Measurements from ENCODE around the gene GDF7. TPM values are rescaled to one million over a fixed set of nuclear protein-coding genes. Genes with fewer than 3 reads are reported as not detected.

GDF7 gene
- total RNA-seq, 1 donor from 2014 or later: 24.3 TPM

- peaks cover 5% of the 10 kb centered on the region for H3K36me3 Mint-ChIP-seq
- H3K27me3 Mint-ChIP-seq: no peaks in the 10 kb centered on the region
- peaks cover 10% of the 10 kb centered on the region for H3K4me1 Mint-ChIP-seq (ENCODE audit: unreplicated experiment)
- DNase-seq (ENCODE audit: extremely low spot score, unreplicated experiment): no peak
- no peaks in the 10 kb centered on the region for H3K9me3 Mint-ChIP-seq
- no peak overlapping the region for H3K27ac Mint-ChIP-seq
- TF ChIP-seq CTCF (conservative IDR thresholded peaks at IDR 0.05): no peak
- H3K4me3 Mint-ChIP-seq: no peak overlapping the region
Observed at GRCh38 chr2:20643826-20644225, 23.1 kb upstream of the GDF7 start.

GRCh38 chr2:20645301-20645701 is 21.6 kb upstream of the GDF7 start:
- Mint-ChIP-seq H3K4me1 (ENCODE audit: unreplicated experiment) (peaks cover 23% of the 10 kb centered on the region), H3K4me3 (no peak overlapping the region), H3K27me3 (no peaks in the 10 kb centered on the region), H3K27ac (no peak overlapping the region), H3K36me3 (no peaks in the 10 kb centered on the region), H3K9me3 (no peaks in the 10 kb centered on the region)
- DNase-seq (ENCODE audit: extremely low spot score, unreplicated experiment): no peak
- TF ChIP-seq CTCF (conservative IDR thresholded peaks at IDR 0.05): no peak

- Mint-ChIP-seq H3K4me1 (ENCODE audit: unreplicated experiment) (peaks cover 26% of the 10 kb centered on the region), H3K4me3 (no peak overlapping the region), H3K9me3 (no peaks in the 10 kb centered on the region), H3K36me3 (no peaks in the 10 kb centered on the region), H3K27ac (no peak overlapping the region), H3K27me3 (no peaks in the 10 kb centered on the region)
- DNase-seq (ENCODE audit: extremely low spot score, unreplicated experiment): no peak
- no peak for TF ChIP-seq CTCF (conservative IDR thresholded peaks at IDR 0.05)
Observed at GRCh38 chr2:20645761-20646160, 21.2 kb upstream of the GDF7 start.

GRCh38 chr2:20646446-20646845 is 20.5 kb upstream of the GDF7 start:
- Mint-ChIP-seq H3K4me3 (no peak overlapping the region), H3K36me3 (no peaks in the 10 kb centered on the region), H3K9me3 (no peaks in the 10 kb centered on the region), H3K4me1 (ENCODE audit: unreplicated experiment) (peaks cover 26% of the 10 kb centered on the region), H3K27me3 (no peaks in the 10 kb centered on the region), H3K27ac (no peak overlapping the region)
- no peak for DNase-seq (ENCODE audit: extremely low spot score, unreplicated experiment)
- no peak for TF ChIP-seq CTCF (conservative IDR thresholded peaks at IDR 0.05)

GRCh38 chr2:20647211-20647610 is 19.7 kb upstream of the GDF7 start:
- H3K4me3 Mint-ChIP-seq: no peak overlapping the region
- H3K27me3 Mint-ChIP-seq: no peaks in the 10 kb centered on the region
- DNase-seq (ENCODE audit: extremely low spot score, unreplicated experiment): no peak
- H3K36me3 Mint-ChIP-seq: no peaks in the 10 kb centered on the region
- no peak overlapping the region for H3K27ac Mint-ChIP-seq
- no peaks in the 10 kb centered on the region for H3K9me3 Mint-ChIP-seq
- TF ChIP-seq CTCF (conservative IDR thresholded peaks at IDR 0.05): no peak
- peaks cover 26% of the 10 kb centered on the region for H3K4me1 Mint-ChIP-seq (ENCODE audit: unreplicated experiment)

GRCh38 chr2:20647738-20648137 is 19.2 kb upstream of the GDF7 start:
- peaks cover 26% of the 10 kb centered on the region for H3K4me1 Mint-ChIP-seq (ENCODE audit: unreplicated experiment)
- no peak overlapping the region for H3K27ac Mint-ChIP-seq
- H3K9me3 Mint-ChIP-seq: no peaks in the 10 kb centered on the region
- H3K27me3 Mint-ChIP-seq: peaks cover 1% of the 10 kb centered on the region
- TF ChIP-seq CTCF (conservative IDR thresholded peaks at IDR 0.05): no peak
- DNase-seq (ENCODE audit: extremely low spot score, unreplicated experiment): no peak
- peak overlapping the region; percentile 37 for H3K4me3 Mint-ChIP-seq
- no peaks in the 10 kb centered on the region for H3K36me3 Mint-ChIP-seq

All from type B pancreatic cell (in vitro differentiated cells).